GM10248 (cell line): ENCODE measurements around the gene FANCC.

Source experiments
- CTCF ChIA-PET: fragments of 300-600 bp; sonication (Branson Sonifier 250); formaldehyde crosslinking; extraction: SDS; loops from one replicate; lab custom pipeline; 2021; ENCODE audit warnings: antibody characterized with exemption; lab: Yijun Ruan, JAX
- POLR2A ChIA-PET: fragments of 350-650 bp; sonication (Branson Sonifier 250); formaldehyde crosslinking; extraction: SDS; loops from one replicate; lab custom pipeline; 2020; ENCODE audit warnings: antibody characterized with exemption; lab: Yijun Ruan, JAX
- DNase-seq: peaks from one replicate; pipeline ENCODE4 v3.0.0; 2012; ENCODE audit errors: extremely low spot score
- TF ChIP-seq, protein P1 (sequence below): IDR thresholded peaks from 2 replicates; pipeline ENCODE4 v1.5.1; 2012; ENCODE audit warnings: mild to moderate bottlenecking, low read depth; ENCODE audit errors: extremely low read depth, missing control alignments, control extremely low read depth

FANCC gene

DNA sequence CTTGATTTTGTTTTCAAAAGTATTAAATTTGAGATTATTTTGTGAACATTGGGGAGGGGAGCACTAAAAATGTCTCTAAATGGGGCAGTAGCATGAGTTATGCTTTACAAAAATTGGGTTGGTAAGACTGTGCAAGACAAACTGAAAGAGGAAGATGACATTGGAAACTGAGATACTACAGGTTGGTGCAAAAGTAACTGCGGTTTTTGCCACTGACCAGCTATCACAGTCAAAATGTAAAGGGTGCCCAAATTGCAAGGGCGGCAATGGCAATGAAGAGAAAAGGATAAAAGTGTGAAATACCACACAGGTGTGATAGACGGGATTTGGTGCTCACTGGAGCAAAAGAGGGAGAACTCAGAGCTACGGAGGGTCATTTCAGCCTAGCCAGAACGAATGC, 124.0 kb downstream of the FANCC start:
- ChIA-PET POLR2A (no interaction called here), CTCF (interaction anchor here (1.2 to 1.5 kb wide), 2 partner anchors 13 to 25 kb away, joined by 3 read pairs; no protein-coding TSS in a partner anchor)
- TF ChIP-seq, protein P1, sequence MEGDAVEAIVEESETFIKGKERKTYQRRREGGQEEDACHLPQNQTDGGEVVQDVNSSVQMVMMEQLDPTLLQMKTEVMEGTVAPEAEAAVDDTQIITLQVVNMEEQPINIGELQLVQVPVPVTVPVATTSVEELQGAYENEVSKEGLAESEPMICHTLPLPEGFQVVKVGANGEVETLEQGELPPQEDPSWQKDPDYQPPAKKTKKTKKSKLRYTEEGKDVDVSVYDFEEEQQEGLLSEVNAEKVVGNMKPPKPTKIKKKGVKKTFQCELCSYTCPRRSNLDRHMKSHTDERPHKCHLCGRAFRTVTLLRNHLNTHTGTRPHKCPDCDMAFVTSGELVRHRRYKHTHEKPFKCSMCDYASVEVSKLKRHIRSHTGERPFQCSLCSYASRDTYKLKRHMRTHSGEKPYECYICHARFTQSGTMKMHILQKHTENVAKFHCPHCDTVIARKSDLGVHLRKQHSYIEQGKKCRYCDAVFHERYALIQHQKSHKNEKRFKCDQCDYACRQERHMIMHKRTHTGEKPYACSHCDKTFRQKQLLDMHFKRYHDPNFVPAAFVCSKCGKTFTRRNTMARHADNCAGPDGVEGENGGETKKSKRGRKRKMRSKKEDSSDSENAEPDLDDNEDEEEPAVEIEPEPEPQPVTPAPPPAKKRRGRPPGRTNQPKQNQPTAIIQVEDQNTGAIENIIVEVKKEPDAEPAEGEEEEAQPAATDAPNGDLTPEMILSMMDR = no peak
- no peak for DNase-seq

DNA sequence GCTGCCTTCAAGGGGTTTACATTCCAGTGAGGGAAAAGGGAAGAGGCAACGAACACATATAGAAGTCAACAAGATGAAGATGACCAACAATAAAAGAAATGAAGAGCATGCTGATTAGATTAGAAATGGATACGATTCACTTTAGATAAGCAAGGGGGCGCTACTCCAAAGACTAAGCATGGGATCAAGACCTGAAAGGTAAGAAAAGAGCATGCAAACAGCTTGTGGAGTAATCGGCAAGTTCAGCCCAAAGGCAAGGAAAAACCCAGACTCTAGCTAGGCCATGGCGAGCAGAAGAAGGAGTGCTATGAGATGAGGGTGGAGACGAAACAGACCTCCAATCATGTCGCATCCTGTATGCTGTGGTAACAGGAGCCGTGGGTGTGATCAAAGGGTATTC, 124.4 kb downstream of the FANCC start:
- POLR2A ChIA-PET = no interaction called here
- no peak for DNase-seq
- TF ChIP-seq, protein P1 = no peak
- CTCF ChIA-PET = interaction anchor here (1.2 to 1.5 kb wide), 2 partner anchors 13 to 25 kb away, joined by 3 read pairs; no protein-coding TSS in a partner anchor

DNA sequence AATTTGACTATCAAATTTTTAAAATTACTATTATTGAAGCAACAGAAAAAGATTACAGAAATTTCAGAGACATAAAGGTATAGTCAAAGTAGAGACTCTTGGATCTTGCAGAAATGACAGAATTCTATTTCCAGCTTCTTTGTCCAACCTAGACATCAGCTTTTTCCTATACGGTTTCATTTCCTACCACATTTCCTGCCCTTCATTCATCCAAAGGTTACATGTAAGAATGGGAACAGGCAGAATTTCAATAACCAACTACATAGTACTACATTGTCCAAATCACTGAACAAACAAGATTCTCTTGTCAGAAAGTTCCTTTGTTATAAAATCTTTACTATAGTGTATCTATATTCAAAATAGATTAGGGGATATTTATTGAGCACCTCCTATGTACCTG, 124.9 kb downstream of the FANCC start:
- TF ChIP-seq, protein P1 = no peak

DNA sequence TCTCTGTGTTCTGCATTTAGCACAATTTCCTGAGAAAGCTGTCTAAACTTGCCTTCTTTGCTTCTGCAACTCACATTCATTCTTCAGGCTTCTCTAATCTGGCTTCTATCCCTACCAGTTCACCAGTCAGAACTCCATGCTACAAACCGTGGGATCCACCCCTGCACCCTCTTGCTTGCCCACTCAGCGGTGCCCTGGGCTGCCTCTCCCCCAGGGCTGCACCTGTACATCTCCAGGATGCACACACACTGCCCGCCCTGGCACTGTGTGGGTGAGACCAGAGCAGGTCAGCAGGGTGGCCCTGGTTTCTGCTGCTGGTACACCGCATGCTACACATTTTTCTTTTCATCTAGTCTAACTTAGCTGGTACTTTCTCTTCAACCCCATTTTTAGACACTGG, 127.1 kb downstream of the FANCC start:
- DNase-seq = no peak
- TF ChIP-seq, protein P1 = no peak
- ChIA-PET POLR2A (no interaction called here), CTCF (interaction anchor here (0.8 to 2.0 kb wide), 4 partner anchors 9 to 14 kb away, joined by 3 to 9 read pairs (median 3); no protein-coding TSS in a partner anchor)

More for the DNA sequence above, 124.9 kb downstream of the FANCC start:
- POLR2A ChIA-PET = no interaction called here
- DNase-seq = no peak
- CTCF ChIA-PET = interaction anchor here (0.7 to 0.9 kb wide), 2 partner anchors 12 to 61 kb away, joined by 3 read pairs; no protein-coding TSS in a partner anchor

DNA sequence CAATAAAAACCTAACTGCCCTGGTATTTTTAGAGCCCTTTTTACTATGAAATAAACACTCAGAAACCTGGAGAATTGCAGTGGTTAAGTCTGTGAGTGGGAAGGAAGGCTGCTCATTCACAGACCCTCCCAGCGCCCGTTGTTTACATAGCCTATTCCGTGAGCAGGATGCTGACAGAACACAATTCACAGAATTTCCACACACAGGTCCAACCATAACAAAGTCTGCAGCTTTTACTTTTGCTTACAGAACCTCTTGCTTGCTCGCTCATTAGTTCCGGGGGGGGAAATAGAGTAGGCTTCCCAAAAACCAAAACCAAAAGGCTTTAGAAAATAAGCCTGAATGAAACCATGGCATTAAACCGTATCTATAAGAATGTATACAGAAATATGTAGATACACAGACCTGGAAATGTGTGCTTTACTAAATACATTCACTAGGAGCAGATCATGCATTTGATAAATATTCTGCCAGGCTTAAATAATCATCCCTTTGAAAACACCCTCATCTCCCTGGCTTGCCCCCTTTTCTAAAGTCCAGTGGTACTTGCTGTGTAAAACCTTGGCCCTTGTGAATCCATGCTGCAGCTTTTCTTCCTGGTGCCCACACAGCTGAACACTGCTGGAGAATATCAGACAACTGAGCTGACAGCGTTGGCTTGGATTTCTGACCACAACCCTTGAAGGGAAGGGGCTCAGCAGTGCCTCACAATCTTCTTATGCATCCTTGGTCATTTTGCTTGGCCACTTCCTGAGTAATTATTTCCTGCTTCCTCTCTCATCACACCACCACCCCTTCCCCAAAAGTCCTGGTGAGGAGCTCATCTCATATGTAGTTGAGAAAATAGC, 128.0 kb downstream of the FANCC start:
- TF ChIP-seq, protein P1 = no peak
- DNase-seq = no peak
- ChIA-PET CTCF (interaction anchor here (0.8 to 2.0 kb wide), 3 partner anchors 9 to 14 kb away, joined by 3 to 9 read pairs (median 3); no protein-coding TSS in a partner anchor), POLR2A (no interaction called here)

DNA sequence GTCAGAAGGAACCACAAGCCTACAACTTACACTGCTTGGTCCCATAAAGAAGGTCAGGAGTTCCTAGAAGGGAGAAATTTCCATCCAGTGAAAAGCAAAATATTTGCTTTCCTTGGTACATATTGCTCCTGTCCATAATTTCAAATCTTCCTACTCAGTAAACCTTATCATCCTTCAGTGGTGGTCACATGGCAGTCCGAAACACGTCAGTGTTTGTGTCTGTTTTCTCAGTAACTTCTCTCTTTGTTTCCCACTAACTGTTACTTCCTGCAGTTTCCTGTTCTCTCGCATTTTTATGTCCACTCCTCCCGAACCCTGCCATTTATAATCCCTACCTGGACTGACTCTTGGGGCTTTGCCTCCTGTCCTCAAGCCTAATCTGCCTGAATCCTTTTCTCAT, 129.1 kb downstream of the FANCC start:
- ChIA-PET CTCF (no interaction called here), POLR2A (no interaction called here)
- DNase-seq = no peak
- TF ChIP-seq, protein P1 = no peak
